SK-N-SH (cell line): Measurements from ENCODE around the gene DPPA3. TPM values are rescaled to one million over a fixed set of nuclear protein-coding genes. Genes with fewer than 3 reads are reported as not detected.
"Not testable (repeated sequence)": the region's sequence is repeated elsewhere in the genome, so short reads cannot be mapped to it uniquely, and the experiment has no call there.

Source experiments
- CTCF ChIA-PET: fragments of 300-600, 350-600 bp; formaldehyde crosslinking; extraction: SDS; loops from one replicate; lab custom pipeline; 2021; lab: Yijun Ruan, JAX
- POLR2A ChIA-PET: fragments of 350-600 bp; sonication (Branson Sonifier 250); formaldehyde crosslinking; extraction: SDS; loops from one replicate; lab custom pipeline; 2020; ENCODE audit warnings: antibody characterized with exemption, inconsistent platforms; lab: Yijun Ruan, JAX
- DNase-seq: peaks from one replicate; pipeline ENCODE4 v3.0.0; 2012
- H2AFZ ChIP-seq: fragments of 200-600 bp; sonication (generic); 2 replicates; pipeline ENCODE4 v1.8.1; 2016; ENCODE audit warnings: antibody characterized with exemption, mild to moderate bottlenecking, low read depth
- H3F3A ChIP-seq: fragments of 200-600 bp; sonication (generic); replicated peaks from 2 replicates; pipeline ENCODE3; 2016; ENCODE audit warnings: antibody characterized with exemption, mild to moderate bottlenecking; ENCODE audit not compliant: insufficient read depth
- H3K27ac ChIP-seq, 2 experiments: fragments of 200-500 bp in 1 of 2; fragments of 200-600 bp in 1 of 2; sonication (Bioruptor generic) in 1 of 2; sonication (generic), shearing (Covaris generic) in 1 of 2; 2 replicates each; pipeline versions ENCODE4 v1.5.1 to v1.6.1; 2014 to 2016; ENCODE audit warnings: low read depth in 2 of 2, inconsistent platforms in 1 of 2, low read length in 1 of 2, mild to moderate bottlenecking in 1 of 2, mixed read lengths in 1 of 2
- H3K27me3 ChIP-seq: fragments of 200-600 bp; sonication (generic), shearing (Covaris generic); 2 replicates; pipeline ENCODE4 v1.6.1; 2016; ENCODE audit warnings: mixed run types; ENCODE audit not compliant: insufficient read depth
- H3K36me3 ChIP-seq, 2 experiments: fragments of 200-500 bp in 1 of 2; fragments of 200-600 bp in 1 of 2; sonication (Bioruptor generic) in 1 of 2; sonication (generic) in 1 of 2; replicated peaks in 1 of 2; 2 replicates each; pipeline versions ENCODE3 to v1.5.1; 2014 to 2016; ENCODE audit warnings: low read length in 1 of 2, mild to moderate bottlenecking in 1 of 2; ENCODE audit not compliant: insufficient read depth in 2 of 2, control insufficient read depth in 1 of 2
- H3K4me1 ChIP-seq, 2 experiments: fragments of 200-500 bp in 1 of 2; fragments of 200-600 bp in 1 of 2; sonication (Bioruptor generic) in 1 of 2; sonication (generic), shearing (Covaris generic) in 1 of 2; 2 replicates each; pipeline versions ENCODE4 v1.5.1 to v1.6.1; 2014 to 2016; ENCODE audit warnings: low read depth in 1 of 2, low read length in 1 of 2, mixed run types in 1 of 2; ENCODE audit not compliant: insufficient read depth in 2 of 2, control insufficient read depth in 1 of 2
- H3K4me2 ChIP-seq: fragments of 200-600 bp; sonication (generic), shearing (Covaris generic); 2 replicates; pipeline ENCODE4 v1.6.1; 2017; ENCODE audit warnings: mixed run types
- H3K4me3 ChIP-seq, 2 experiments: fragments of 200-500 bp in 1 of 2; fragments of 200-600 bp in 1 of 2; sonication (Bioruptor generic) in 1 of 2; sonication (generic), shearing (Covaris generic) in 1 of 2; 2 replicates each; pipeline versions ENCODE4 v1.5.1 to v1.8.1; 2014 to 2016; ENCODE audit warnings: low read depth in 2 of 2, inconsistent platforms in 1 of 2, low read length in 1 of 2, mild to moderate bottlenecking in 1 of 2, mixed read lengths in 1 of 2, moderate library complexity in 1 of 2
- H3K79me2 ChIP-seq: fragments of 200-600 bp; sonication (generic); 2 replicates; pipeline ENCODE4 v1.8.1; 2017; ENCODE audit warnings: mild to moderate bottlenecking; ENCODE audit not compliant: insufficient read depth
- H3K9ac ChIP-seq: fragments of 200-600 bp; sonication (generic); 2 replicates; pipeline ENCODE4 v1.6.1; 2017; ENCODE audit warnings: mixed run types
- H3K9me2 ChIP-seq: fragments of 200-600 bp; sonication (generic); 2 replicates; pipeline ENCODE4 v1.6.1; 2017; ENCODE audit warnings: mixed run types
- H3K9me3 ChIP-seq: fragments of 200-600 bp; sonication (generic); 2 replicates; pipeline ENCODE4 v1.6.1; 2017; ENCODE audit warnings: mixed run types, mild to moderate bottlenecking, moderate library complexity
- H4K20me1 ChIP-seq: fragments of 200-600 bp; sonication (generic); 2 replicates; pipeline ENCODE4 v1.6.1; 2017; ENCODE audit warnings: mild to moderate bottlenecking, mixed run types; ENCODE audit not compliant: insufficient read depth
- EP300 ChIP-seq, 2 experiments: IDR thresholded peaks; 2 replicates each; pipeline versions ENCODE4 v1.4.0 to v1.6.1; 2012; ENCODE audit warnings: borderline replicate concordance in 1 of 2, low read depth in 1 of 2, low read length in 1 of 2
- FOXM1 ChIP-seq: IDR thresholded peaks from 2 replicates; pipeline ENCODE4 v1.4.0; 2012; ENCODE audit warnings: low read depth, mild to moderate bottlenecking
- MEF2A ChIP-seq: IDR thresholded peaks from 2 replicates; pipeline ENCODE4 v1.4.0; 2012; ENCODE audit warnings: low read depth, borderline replicate concordance
- NFIC ChIP-seq: IDR thresholded peaks from 2 replicates; pipeline ENCODE4 v1.4.0; 2012; ENCODE audit warnings: borderline replicate concordance
- PBX3 ChIP-seq: IDR thresholded peaks from 2 replicates; pipeline ENCODE4; 2012
- RCOR1 ChIP-seq: fragments of 150-350 bp; IDR thresholded peaks from 2 replicates; pipeline ENCODE4 v1.6.1; 2017; ENCODE audit warnings: antibody characterized with exemption, low read length
- REST ChIP-seq: IDR thresholded peaks from 2 replicates; pipeline ENCODE4 v1.6.1; 2012; ENCODE audit warnings: mild to moderate bottlenecking, low read depth, low read length, moderate library complexity
- RFX5 ChIP-seq: IDR thresholded peaks from 2 replicates; pipeline ENCODE4 v1.6.1; 2012; ENCODE audit warnings: mild to moderate bottlenecking, improper control_type of control experiment, low read length
- USF2 ChIP-seq: fragments of 150-350 bp; IDR thresholded peaks from 2 replicates; pipeline ENCODE4 v1.6.1; 2017; ENCODE audit warnings: antibody characterized with exemption, low read length, low read depth, borderline replicate concordance
- ZBTB33 ChIP-seq: IDR thresholded peaks from 2 replicates; pipeline ENCODE4 v1.4.0; 2012; ENCODE audit warnings: low read depth, borderline replicate concordance
- WGBS: methylation state at CpG from one replicate; pipeline ENCODE4 v1.1.6; 2017; ENCODE audit warnings: low lambda C conversion rate; 5-methylcytosine and 5-hydroxymethylcytosine counted together
- polyA plus RNA-seq, 3 experiments: library from polyadenylated mRNA; depleted of rRNA; stranded (reverse); fragments of >200 nt; gene quantifications; 2 replicates each; pipeline ENCODE4 v1.2.3, GENCODE V29; 2012

Gene DPPA3
- polyA plus RNA-seq, 1 of the 3 experiments (the other 2 are of a cell fraction): not detected

GRCh38 chr12:7723926-7724325 is 12.7 kb downstream of the DPPA3 start:
- Histone ChIP-seq H3K27ac (no peak overlapping the region), H3K27me3 (peaks cover 15% of the 10 kb centered on the region; the same call in 1 of the 2 replicates), H3K36me3 (no peaks in the 10 kb centered on the region), H3K9me2 (no peaks in the 10 kb centered on the region), H3F3A (no peaks in the 10 kb centered on the region), H3K4me3 (no peak overlapping the region), H3K4me1 (no peaks in the 10 kb centered on the region), H3K79me2 (no peaks in the 10 kb centered on the region), H4K20me1 (no peaks in the 10 kb centered on the region), H3K9ac (no peak overlapping the region), H2AFZ (no peak overlapping the region), H3K9me3 (no peaks in the 10 kb centered on the region), H3K4me2 (no peak overlapping the region)
- POLR2A ChIA-PET: no interaction called here
- DNase-seq: no peak
- no peak for TF ChIP-seq RCOR1
- TF ChIP-seq FOXM1: no peak
- TF ChIP-seq EP300 (IDR thresholded peaks at IDR 0.05; ENCODE audit: borderline replicate concordance in 1 of 2, low read depth in 1 of 2, low read length in 1 of 2): no peak
- CTCF ChIA-PET: no interaction called here
- WGBS: 14% methylated on average over 3 of the region's 3 CpGs

GRCh38 chr12:7729746-7730145 is 18.5 kb downstream of the DPPA3 start:
- Histone ChIP-seq H3K27ac (no peak overlapping the region), H2AFZ (no peak overlapping the region), H3K9me3 (no peaks in the 10 kb centered on the region), H3F3A (no peaks in the 10 kb centered on the region), H3K4me1 (no peaks in the 10 kb centered on the region), H4K20me1 (no peaks in the 10 kb centered on the region), H3K79me2 (no peaks in the 10 kb centered on the region), H3K9ac (no peak overlapping the region), H3K27me3 (no peaks in the 10 kb centered on the region; the same call in 1 of the 2 replicates), H3K36me3 (no peaks in the 10 kb centered on the region), H3K4me3 (no peak overlapping the region), H3K9me2 (no peaks in the 10 kb centered on the region), H3K4me2 (no peak overlapping the region)
- 5% methylated on average over 4 of the region's 4 CpGs for WGBS
- ChIA-PET CTCF (no interaction called here), POLR2A (no interaction called here)
- DNase-seq: no peak
- TF ChIP-seq ZBTB33: no peak
- no peak for TF ChIP-seq RFX5
- TF ChIP-seq REST: no peak
- no peak for TF ChIP-seq USF2
- no peak for TF ChIP-seq EP300 (IDR thresholded peaks at IDR 0.05; ENCODE audit: borderline replicate concordance in 1 of 2, low read depth in 1 of 2, low read length in 1 of 2)
- no peak for TF ChIP-seq NFIC
- no peak for TF ChIP-seq PBX3
- no peak for TF ChIP-seq MEF2A

- H3K4me3 ChIP-seq, H3K9me2 ChIP-seq, H3K27me3 ChIP-seq, H3K9me3 ChIP-seq, CTCF ChIA-PET, H4K20me1 ChIP-seq, H3F3A ChIP-seq, DNase-seq, H2AFZ ChIP-seq, H3K4me1 ChIP-seq, H3K36me3 ChIP-seq, H3K27ac ChIP-seq, H3K79me2 ChIP-seq, H3K4me2 ChIP-seq, POLR2A ChIA-PET, H3K9ac ChIP-seq: not testable (repeated sequence)
These were observed 19.8 kb downstream of the DPPA3 start for GRCh38 chr12:7730984-7731383.
